ENCODE data around the gene STC2.

STC2 gene

GRCh38 chr5:173311818-173312585, 16.2 kb downstream of the STC2 start:
- no peak for DNase-seq

- no peak for DNase-seq
Observed at GRCh38 chr5:173310861-173311785, 17.1 kb downstream of the STC2 start.

GRCh38 chr5:173310218-173310769, 17.9 kb downstream of the STC2 start:
- no peak for DNase-seq

- DNase-seq, result no peak
Observed at GRCh38 chr5:173309731-173310130, 18.5 kb downstream of the STC2 start.

- DNase-seq, result no peak
Observed at GRCh38 chr5:173308226-173308625, 20.0 kb downstream of the STC2 start.

GRCh38 chr5:173307695-173308094, 20.5 kb downstream of the STC2 start:
- DNase-seq, result no peak

GRCh38 chr5:173306695-173307094, 21.5 kb downstream of the STC2 start:
- no peak for DNase-seq

- DNase-seq, result no peak
Observed at GRCh38 chr5:173304591-173304988, 23.6 kb downstream of the STC2 start.

- DNase-seq, result no peak
Observed at GRCh38 chr5:173303878-173304590, 24.2 kb downstream of the STC2 start.

GRCh38 chr5:173302546-173303155, 25.6 kb downstream of the STC2 start:
- DNase-seq, result no peak

- no peak for DNase-seq
Observed at GRCh38 chr5:173301695-173302545, 26.3 kb downstream of the STC2 start.

- DNase-seq, result no peak
Observed at GRCh38 chr5:173300389-173301047, 27.7 kb downstream of the STC2 start.

- no peak for DNase-seq
Observed at GRCh38 chr5:173299820-173300219, 28.4 kb downstream of the STC2 start.

GRCh38 chr5:173298213-173298926, 29.8 kb downstream of the STC2 start:
- no peak for DNase-seq

- no peak for DNase-seq
Observed at GRCh38 chr5:173297813-173298212, 30.4 kb downstream of the STC2 start.

GRCh38 chr5:173296737-173297676, 31.2 kb downstream of the STC2 start:
- no peak for DNase-seq

- DNase-seq, result no peak
Observed at GRCh38 chr5:173295796-173296195, 32.4 kb downstream of the STC2 start.

GRCh38 chr5:173294673-173295320, 33.4 kb downstream of the STC2 start:
- no peak for DNase-seq
